H1 (cell line): ENCODE results near the gene MPRIP. TPM values are rescaled to one million over a fixed set of nuclear protein-coding genes. Genes with fewer than 3 reads are reported as not detected.

Experiments
- CTCF ChIA-PET: fragments of 300-600 bp; sonication (Branson Sonifier 250); formaldehyde crosslinking; loops from one replicate; lab custom pipeline; 2021; ENCODE audit not compliant: partially characterized antibody; lab: Charles Lee
- POLR2A ChIA-PET: fragments of 300-600 bp; sonication (Branson Sonifier 250); formaldehyde crosslinking; loops from one replicate; lab custom pipeline; 2021; ENCODE audit warnings: inconsistent platforms; ENCODE audit not compliant: partially characterized antibody; lab: Charles Lee
- DNase-seq, 2 experiments: peaks; one replicate each; pipeline versions ENCODE4 v3.0.0 to v3.0.0-alpha.2; 2010 to 2022; ENCODE audit warnings: low spot score in 2 of 2, low read depth in 1 of 2, mixed read lengths in 1 of 2
- FAIRE-seq: peaks from 2 replicates; lab custom pipeline; 2011; peaks lifted over from hg19 to GRCh38; lab: Jason Lieb, UNC
- H2AFZ ChIP-seq: 2 replicates; pipeline ENCODE4 v1.8.1; 2012; ENCODE audit warnings: low read length, inconsistent platforms
- H2AK5ac ChIP-seq: 2 replicates; pipeline ENCODE4 v1.6.1; 2013; ENCODE audit warnings: low read depth, low read length
- H2BK120ac ChIP-seq: replicated peaks from 2 replicates; pipeline ENCODE3; 2013; ENCODE audit warnings: low read depth, low read length, inconsistent platforms
- H2BK12ac ChIP-seq: 2 replicates; pipeline ENCODE4 v1.6.1; 2013; ENCODE audit warnings: low read depth, low read length
- H2BK15ac ChIP-seq: 2 replicates; pipeline ENCODE4 v1.6.1; 2013; ENCODE audit warnings: low read length
- H2BK20ac ChIP-seq: 2 replicates; pipeline ENCODE4 v1.6.1; 2013; ENCODE audit warnings: low read length
- H2BK5ac ChIP-seq: 2 replicates; pipeline ENCODE4 v1.6.1; 2013; ENCODE audit warnings: low read depth, low read length
- H3K14ac ChIP-seq: 2 replicates; pipeline ENCODE4 v1.6.1; 2013; ENCODE audit warnings: inconsistent platforms; ENCODE audit not compliant: insufficient read length
- H3K18ac ChIP-seq: 2 replicates; pipeline ENCODE4 v1.6.1; 2013; ENCODE audit warnings: low read length; ENCODE audit errors: extremely low read depth
- H3K23ac ChIP-seq: 2 replicates; pipeline ENCODE4 v1.6.1; 2013; ENCODE audit warnings: inconsistent platforms; ENCODE audit not compliant: insufficient read length
- H3K23me2 ChIP-seq: 2 replicates; pipeline ENCODE4 v1.6.1; 2013; ENCODE audit warnings: low read depth, low read length
- H3K27ac ChIP-seq: 2 replicates; pipeline ENCODE4 v1.6.1; 2011; ENCODE audit warnings: low read depth, low read length, inconsistent platforms
- H3K27me3 ChIP-seq, 4 experiments: replicated peaks in 1 of 4; 1 replicate in 1 of 4; 2 replicates in 3 of 4; pipeline versions ENCODE4 v1.6.1 to v1.8.1; 2011 to 2013; ENCODE audit warnings: low read length in 3 of 4, mild to moderate bottlenecking in 3 of 4, inconsistent platforms in 2 of 4, mixed read lengths in 2 of 4, moderate library complexity in 1 of 4; ENCODE audit not compliant: control insufficient read depth in 3 of 4, insufficient read depth in 3 of 4; ENCODE audit errors: extremely low read depth in 1 of 4
- H3K36me3 ChIP-seq, 4 experiments: 2 replicates each; pipeline versions ENCODE4 v1.6.1 to v1.8.1; 2011 to 2013; ENCODE audit warnings: mild to moderate bottlenecking in 4 of 4, low read length in 3 of 4, moderate library complexity in 2 of 4, control low read depth in 1 of 4, inconsistent platforms in 1 of 4; ENCODE audit not compliant: insufficient read depth in 4 of 4, control insufficient read depth in 2 of 4
- H3K4ac ChIP-seq: replicated peaks from 2 replicates; pipeline ENCODE3; 2013; ENCODE audit warnings: low read length, low read depth, mixed read lengths, inconsistent platforms; ENCODE audit not compliant: insufficient read length
- H3K4me1 ChIP-seq, 4 experiments: replicated peaks in 1 of 4; 1 replicate in 1 of 4; 2 replicates in 3 of 4; pipeline versions ENCODE4 v1.6.1 to v1.8.1; 2011 to 2013; ENCODE audit warnings: low read length in 3 of 4, inconsistent platforms in 2 of 4, mixed read lengths in 1 of 4; ENCODE audit not compliant: insufficient read depth in 4 of 4, control insufficient read depth in 3 of 4
- H3K4me2 ChIP-seq, 2 experiments: 2 replicates each; pipeline versions ENCODE4 v1.6.1 to v1.8.1; 2011 to 2013; ENCODE audit warnings: low read depth in 2 of 2, low read length in 2 of 2, control low read depth in 1 of 2, inconsistent platforms in 1 of 2, mild to moderate bottlenecking in 1 of 2; ENCODE audit not compliant: insufficient read depth in 1 of 2
- H3K4me3 ChIP-seq, 4 experiments: fragments of 200-600, 300-600 bp in 1 of 4; sonication (generic), shearing (Covaris generic), sonication (Bioruptor Twin) in 1 of 4; 2 replicates each; pipeline versions ENCODE4 v1.5.1 to v1.8.1; 2011 to 2016; ENCODE audit warnings: low read length in 4 of 4, low read depth in 3 of 4, control low read depth in 2 of 4, inconsistent platforms in 2 of 4, mild to moderate bottlenecking in 2 of 4, mixed read lengths in 1 of 4, moderate library complexity in 1 of 4; ENCODE audit not compliant: insufficient read depth in 2 of 4; ENCODE audit errors: extremely low read depth in 1 of 4
- H3K56ac ChIP-seq: replicated peaks from 2 replicates; pipeline ENCODE3; 2013; ENCODE audit warnings: low read depth, mild to moderate bottlenecking, mixed read lengths, low read length, inconsistent platforms; ENCODE audit not compliant: insufficient read length
- H3K79me1 ChIP-seq: 2 replicates; pipeline ENCODE4 v1.6.1; 2013; ENCODE audit warnings: low read depth, low read length, control low read depth
- H3K79me2 ChIP-seq, 2 experiments: 2 replicates each; pipeline versions ENCODE4 v1.6.1 to v1.8.1; 2012 to 2013; ENCODE audit warnings: low read length in 2 of 2, mild to moderate bottlenecking in 2 of 2, inconsistent platforms in 1 of 2; ENCODE audit not compliant: insufficient read depth in 2 of 2, control insufficient read depth in 1 of 2
- H3K9ac ChIP-seq, 4 experiments: replicated peaks in 1 of 4; 1 replicate in 1 of 4; 2 replicates in 3 of 4; pipeline versions ENCODE4 v1.6.1 to v1.8.1; 2011 to 2013; ENCODE audit warnings: low read depth in 3 of 4, low read length in 3 of 4, control low read depth in 2 of 4, mild to moderate bottlenecking in 2 of 4, moderate library complexity in 2 of 4, inconsistent platforms in 1 of 4; ENCODE audit errors: extremely low read depth in 1 of 4
- H3K9me3 ChIP-seq, 2 experiments: 2 replicates each; pipeline versions ENCODE4 v1.6.1 to v1.8.1; 2012 to 2013; ENCODE audit warnings: mild to moderate bottlenecking in 2 of 2, moderate library complexity in 2 of 2, control low read depth in 1 of 2, inconsistent platforms in 1 of 2, low read depth in 1 of 2, low read length in 1 of 2, mixed read lengths in 1 of 2; ENCODE audit not compliant: insufficient read depth in 2 of 2
- H4K20me1 ChIP-seq, 2 experiments: replicated peaks in 1 of 2; 2 replicates each; pipeline versions ENCODE3 to v1.8.1; 2011 to 2013; ENCODE audit warnings: inconsistent platforms in 2 of 2, low read length in 2 of 2, mild to moderate bottlenecking in 1 of 2; ENCODE audit not compliant: insufficient read depth in 2 of 2, control insufficient read depth in 1 of 2
- H4K5ac ChIP-seq: 2 replicates; pipeline ENCODE4 v1.6.1; 2013; ENCODE audit warnings: low read length, low read depth, mixed read lengths, inconsistent platforms; ENCODE audit not compliant: insufficient read length
- H4K8ac ChIP-seq: 2 replicates; pipeline ENCODE4 v1.8.0; 2013; ENCODE audit warnings: mild to moderate bottlenecking, moderate library complexity, low read length, inconsistent platforms; ENCODE audit not compliant: insufficient read depth; ENCODE audit errors: extremely low read depth
- H4K91ac ChIP-seq: replicated peaks from 2 replicates; pipeline ENCODE3; 2013; ENCODE audit warnings: low read length, mixed read lengths, inconsistent platforms; ENCODE audit not compliant: insufficient read length
- BACH1 ChIP-seq: IDR thresholded peaks from 2 replicates; pipeline ENCODE4 v1.6.1; 2012; ENCODE audit warnings: low read length, improper control_type of control experiment
- CHD1 ChIP-seq: IDR thresholded peaks from 2 replicates; pipeline ENCODE4 v1.6.1; 2012; ENCODE audit warnings: low read depth, low read length, improper control_type of control experiment
- EP300 ChIP-seq, 2 experiments: IDR thresholded peaks; 1 replicate in 1 of 2; 2 replicates in 1 of 2; pipeline ENCODE4 v1.6.1; 2011 to 2012; ENCODE audit warnings: low read depth in 2 of 2, low read length in 2 of 2, mild to moderate bottlenecking in 2 of 2, borderline replicate concordance in 1 of 2, inconsistent platforms in 1 of 2, moderate library complexity in 1 of 2
- GABPA ChIP-seq: IDR thresholded peaks from 2 replicates; pipeline ENCODE4 v1.6.1; 2011; ENCODE audit warnings: mild to moderate bottlenecking, low read length, moderate library complexity, borderline replicate concordance; ENCODE audit not compliant: insufficient read depth
- JUND ChIP-seq: IDR thresholded peaks from 2 replicates; pipeline ENCODE4 v1.6.1; 2011; ENCODE audit warnings: mild to moderate bottlenecking, improper control_type of control experiment, low read length
- KDM4A ChIP-seq: IDR thresholded peaks from one replicate; pipeline ENCODE4 v1.7.1; 2012; ENCODE audit warnings: low read depth, mild to moderate bottlenecking, moderate library complexity, low read length, inconsistent platforms; ENCODE audit not compliant: severe bottlenecking
- KDM5A ChIP-seq: fragments of 200-600 bp; IDR thresholded peaks from 2 replicates; pipeline ENCODE4 v1.7.1; 2012; ENCODE audit warnings: mild to moderate bottlenecking, low read length, inconsistent platforms, mixed read lengths
- MAFK ChIP-seq: IDR thresholded peaks from 2 replicates; pipeline ENCODE4 v1.6.1; 2012; ENCODE audit warnings: low read depth, mild to moderate bottlenecking, improper control_type of control experiment, low read length
- NRF1 ChIP-seq: IDR thresholded peaks from 2 replicates; pipeline ENCODE4 v1.6.1; 2011; ENCODE audit warnings: mild to moderate bottlenecking, low read depth, low read length, improper control_type of control experiment
- POLR2A ChIP-seq, 2 experiments: IDR thresholded peaks; 1 replicate in 1 of 2; 2 replicates in 1 of 2; pipeline ENCODE4 v1.6.1; 2011; ENCODE audit warnings: low read depth in 2 of 2, low read length in 2 of 2, mild to moderate bottlenecking in 2 of 2; ENCODE audit errors: control extremely low read depth in 1 of 2
- SIN3A ChIP-seq, 2 experiments: IDR thresholded peaks in 1 of 2; conservative IDR thresholded peaks in 1 of 2; 2 replicates each; pipeline ENCODE4 v1.6.1; 2011 to 2012; ENCODE audit warnings: low read length in 2 of 2, improper control_type of control experiment in 1 of 2, low read depth in 1 of 2, mild to moderate bottlenecking in 1 of 2
- TAF1 ChIP-seq: IDR thresholded peaks from 2 replicates; pipeline ENCODE4 v1.6.1; 2011; ENCODE audit warnings: mild to moderate bottlenecking, low read depth, low read length
- TEAD4 ChIP-seq: IDR thresholded peaks from 2 replicates; pipeline ENCODE4 v1.6.1; 2012; ENCODE audit warnings: low read depth, low read length, inconsistent platforms, mixed read lengths
- WGBS, 2 experiments: shearing (Covaris generic) in 1 of 2; methylation state at CpG; one replicate each; pipeline versions ENCODE4 v1.1.6 to v1.1.7; 2013 to 2015; ENCODE audit warnings: low lambda C conversion rate in 2 of 2, mixed read lengths in 2 of 2, inconsistent platforms in 1 of 2, low coverage in 1 of 2, missing lambda C conversion rate in 1 of 2; ENCODE audit not compliant: insufficient replicate concordance in 2 of 2, insufficient coverage in 1 of 2, insufficient read length in 1 of 2; ENCODE audit errors: extremely low coverage in 1 of 2, missing lambda C conversion rate in 1 of 2; 5-methylcytosine and 5-hydroxymethylcytosine counted together
- polyA plus RNA-seq, 7 experiments: library from polyadenylated mRNA; depleted of rRNA in 3 of 7; stranded (reverse) in 5 of 7; unstranded in 2 of 7; fragments of >200 nt in 5 of 7; fragments of 200-250 nt in 2 of 7; gene quantifications; 1 replicate in 5 of 7; 2 replicates in 1 of 7; 4 replicates in 1 of 7; pipeline versions ENCODE4 v1.2.1 to v1.2.3, GENCODE V29; 2011 to 2013; ENCODE audit warnings: missing spikeins in 2 of 7, mixed read lengths in 2 of 7
- total RNA-seq: library from RNA; stranded (reverse); fragmentation: NEBNext Ultra II Directional; extraction: Animal tissue kit (Norgen Biotek cat#: 25700); gene quantifications from 2 replicates; pipeline ENCODE4 v1.2.1, GENCODE V29; 2021

The MPRIP gene
- total and polyA plus RNA-seq, 2 of the 8 experiments (the other 6 are each of a cell fraction or from before 2014, with no cell fraction given): 48.6 to 146 TPM

DNA sequence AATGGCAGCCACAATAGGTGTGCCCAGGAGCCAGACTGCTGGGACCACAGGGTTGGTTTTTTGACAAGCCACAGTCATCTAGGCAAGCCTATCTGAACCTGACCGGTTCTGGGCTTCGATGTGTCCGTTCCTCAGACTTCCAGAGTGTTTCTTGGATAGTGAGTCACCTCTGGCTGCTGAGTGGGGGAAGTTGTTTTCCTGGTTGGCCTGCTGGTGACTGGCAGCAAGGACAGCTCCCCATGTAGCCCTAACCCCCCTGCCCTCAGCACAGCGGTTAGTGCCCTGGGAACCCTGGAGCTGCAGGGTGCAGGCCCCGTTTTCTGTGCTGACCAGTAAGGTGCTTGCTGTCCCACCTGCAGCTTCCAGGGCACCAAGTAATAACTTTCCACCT lies 98.3 kb downstream of the MPRIP start:
- Histone ChIP-seq H3K27me3 (no peaks in the 10 kb centered on the region), H3K23ac (no peak overlapping the region), H3K9ac (no peak overlapping the region), H3K79me2 (no peaks in the 10 kb centered on the region), H3K56ac (no peak overlapping the region), H2BK15ac (no peak overlapping the region), H3K4me3 (no peak overlapping the region)
- DNase-seq: no peak
- TF ChIP-seq TAF1: no peak
- no peak for TF ChIP-seq SIN3A (conservative IDR thresholded peaks at IDR 0.05 in 1 of 2, IDR thresholded peaks at IDR 0.05 in 1 of 2; ENCODE audit: low read depth in 1 of 2, low read length in 2 of 2)
- no peak for TF ChIP-seq JUND
- no peak for TF ChIP-seq CHD1
- no peak for TF ChIP-seq EP300 (IDR thresholded peaks at IDR 0.05; ENCODE audit: borderline replicate concordance in 1 of 2, low read depth in 2 of 2, low read length in 2 of 2)
- TF ChIP-seq POLR2A (IDR thresholded peaks at IDR 0.05; ENCODE audit: control extremely low read depth in 1 of 2, low read depth in 2 of 2, low read length in 2 of 2): no peak
- no peak for TF ChIP-seq KDM4A
- TF ChIP-seq BACH1: no peak
- no peak for TF ChIP-seq NRF1
- no peak for TF ChIP-seq TEAD4
- TF ChIP-seq KDM5A: no peak
- no peak for TF ChIP-seq MAFK
- TF ChIP-seq GABPA: no peak
- TF ChIP-seq, all 59 proteins: peak for 0
- no peak overlapping the region for H4K5ac ChIP-seq
- no peak overlapping the region for H2BK120ac ChIP-seq
- H3K18ac ChIP-seq: no peak overlapping the region
- no peak for FAIRE-seq
- H3K9me3 ChIP-seq: no peaks in the 10 kb centered on the region
- H3K79me1 ChIP-seq: no peaks in the 10 kb centered on the region; the same call in 1 of the 2 replicates
- no peak overlapping the region for H2BK20ac ChIP-seq
- POLR2A ChIA-PET: interaction anchor here (0.6 kb wide), 1 partner anchor 216 kb away, joined by 3 read pairs; no protein-coding TSS in a partner anchor
- H2BK5ac ChIP-seq: 0 out of 2 replicates have a peak overlapping the region, but pooled peaks have one; percentile 24
- no peak overlapping the region; the same call in 1 of the 2 replicates for H4K8ac ChIP-seq
- CTCF ChIA-PET: interaction anchor here (1.0 to 8.2 kb wide), 18 partner anchors 9 to 251 kb away, joined by 3 to 117 read pairs (median 8); partner anchors contain the start of gene MPRIP
- no peak overlapping the region for H2AK5ac ChIP-seq
- H3K36me3 ChIP-seq: peaks cover 9 to 20% (median 15%) of the 10 kb centered on the region in 4 experiments; a peak in 6 of 8 replicates
- H3K23me2 ChIP-seq: no peaks in the 10 kb centered on the region
- H4K91ac ChIP-seq: no peak overlapping the region
- 0 out of 2 replicates have a peak overlapping the region, but pooled peaks have one; percentile 9 for H2BK12ac ChIP-seq
- no peak overlapping the region for H3K4ac ChIP-seq
- WGBS, 2 experiments: 88% methylated on average over 5 of the region's 5 CpGs; no CpG with 5 or more reads in 1 of the 2 experiments
- H3K4me1 ChIP-seq: peaks cover 0 to 17% (median 3%) of the 10 kb centered on the region in 4 experiments; a peak in 5 of 7 replicates
- H4K20me1 ChIP-seq: peaks cover 0 to 8% of the 10 kb centered on the region in 2 experiments
- H2AFZ ChIP-seq: no peak overlapping the region
- peak overlapping the region; percentile 27; the same call in 1 of the 2 replicates for H3K27ac ChIP-seq
- no peak overlapping the region for H3K4me2 ChIP-seq
- H3K14ac ChIP-seq: no peak overlapping the region
